AG09309 (cell line): ENCODE measurements around the gene FAM163A.

Experiments
- DNase-seq: peaks from one replicate; pipeline ENCODE4 v3.0.0-alpha.2; 2010; ENCODE audit warnings: low read depth
- H3K4me3 ChIP-seq: 2 replicates; pipeline ENCODE4 v1.5.1; 2011; ENCODE audit warnings: mild to moderate bottlenecking, low read depth, low read length, moderate library complexity; ENCODE audit not compliant: control insufficient read depth
- TF ChIP-seq, protein P1 (sequence below): IDR thresholded peaks from 2 replicates; pipeline ENCODE4 v1.5.1; 2011; ENCODE audit warnings: mild to moderate bottlenecking, low read depth, low read length, inconsistent platforms; ENCODE audit not compliant: insufficient read depth, control insufficient read depth; ENCODE audit errors: missing control alignments

FAM163A gene

DNA sequence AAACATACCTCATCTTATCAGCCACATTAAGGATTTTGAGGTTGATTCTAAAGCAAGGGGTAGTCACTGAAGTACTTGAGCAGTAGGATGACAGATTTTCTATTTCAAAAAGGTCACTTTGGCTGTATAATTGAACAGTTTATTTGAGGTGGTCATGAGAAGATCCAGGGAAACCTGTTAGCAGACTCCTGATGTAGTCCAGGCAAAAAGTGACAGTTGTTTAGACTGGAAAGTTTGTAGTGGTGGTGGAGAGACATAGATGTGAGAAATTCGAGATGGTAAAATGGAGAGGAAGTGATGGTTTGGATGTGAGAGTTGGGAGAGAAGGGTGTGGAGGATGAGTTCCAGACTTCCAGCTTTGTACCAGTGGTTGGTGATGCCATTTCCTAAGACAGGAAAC lies 7.5 kb downstream of the FAM163A start:
- TF ChIP-seq, protein P1, sequence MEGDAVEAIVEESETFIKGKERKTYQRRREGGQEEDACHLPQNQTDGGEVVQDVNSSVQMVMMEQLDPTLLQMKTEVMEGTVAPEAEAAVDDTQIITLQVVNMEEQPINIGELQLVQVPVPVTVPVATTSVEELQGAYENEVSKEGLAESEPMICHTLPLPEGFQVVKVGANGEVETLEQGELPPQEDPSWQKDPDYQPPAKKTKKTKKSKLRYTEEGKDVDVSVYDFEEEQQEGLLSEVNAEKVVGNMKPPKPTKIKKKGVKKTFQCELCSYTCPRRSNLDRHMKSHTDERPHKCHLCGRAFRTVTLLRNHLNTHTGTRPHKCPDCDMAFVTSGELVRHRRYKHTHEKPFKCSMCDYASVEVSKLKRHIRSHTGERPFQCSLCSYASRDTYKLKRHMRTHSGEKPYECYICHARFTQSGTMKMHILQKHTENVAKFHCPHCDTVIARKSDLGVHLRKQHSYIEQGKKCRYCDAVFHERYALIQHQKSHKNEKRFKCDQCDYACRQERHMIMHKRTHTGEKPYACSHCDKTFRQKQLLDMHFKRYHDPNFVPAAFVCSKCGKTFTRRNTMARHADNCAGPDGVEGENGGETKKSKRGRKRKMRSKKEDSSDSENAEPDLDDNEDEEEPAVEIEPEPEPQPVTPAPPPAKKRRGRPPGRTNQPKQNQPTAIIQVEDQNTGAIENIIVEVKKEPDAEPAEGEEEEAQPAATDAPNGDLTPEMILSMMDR, result no peak
- no peak for DNase-seq
- H3K4me3 ChIP-seq, result no peak overlapping the region

GRCh38 chr1:179753061-179753460 lies 10.0 kb downstream of the FAM163A start:
- no peak for DNase-seq
- TF ChIP-seq, protein P1, result no peak
- no peak overlapping the region for H3K4me3 ChIP-seq

DNA sequence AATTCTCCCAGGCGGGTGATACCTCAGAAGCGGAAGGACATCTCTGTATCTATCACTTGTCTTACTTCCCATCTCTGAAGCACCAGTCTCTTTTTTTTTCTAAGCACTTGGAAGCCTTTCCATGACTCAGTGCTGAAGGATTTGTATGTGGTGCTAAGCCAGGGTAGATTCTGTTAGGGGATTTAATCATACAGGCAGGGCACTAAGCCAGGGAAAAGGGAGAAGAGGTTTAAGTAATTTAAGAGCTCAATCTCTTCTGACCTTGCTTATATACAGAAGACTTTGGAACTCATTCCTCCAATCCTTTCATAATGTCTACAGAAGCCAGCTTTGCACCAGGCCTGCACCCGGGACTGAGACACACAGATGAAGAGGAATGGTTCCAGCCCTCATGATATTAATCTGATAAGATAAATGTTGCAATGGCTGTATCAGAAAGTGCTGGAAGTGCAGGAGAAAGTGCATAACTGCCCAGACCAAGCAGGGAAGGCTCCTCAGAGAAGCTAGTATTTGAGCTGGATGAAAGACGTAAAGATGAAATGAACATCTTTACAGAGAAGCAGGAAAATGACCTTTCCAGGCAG lies 11.0 kb downstream of the FAM163A start:
- DNase-seq, result peak; percentile 44
- H3K4me3 ChIP-seq, result no peak overlapping the region
- TF ChIP-seq, protein P1, result no peak

GRCh38 chr1:179757933-179758332 lies 14.8 kb downstream of the FAM163A start:
- DNase-seq, result no peak
- TF ChIP-seq, protein P1, result no peak

GRCh38 chr1:179760521-179760920 lies 17.4 kb downstream of the FAM163A start:
- TF ChIP-seq, protein P1, result no peak
- no peak for DNase-seq
- no peak overlapping the region for H3K4me3 ChIP-seq

More at GRCh38 chr1:179757933-179758332, 14.8 kb downstream of the FAM163A start:
- no peak overlapping the region for H3K4me3 ChIP-seq

DNA sequence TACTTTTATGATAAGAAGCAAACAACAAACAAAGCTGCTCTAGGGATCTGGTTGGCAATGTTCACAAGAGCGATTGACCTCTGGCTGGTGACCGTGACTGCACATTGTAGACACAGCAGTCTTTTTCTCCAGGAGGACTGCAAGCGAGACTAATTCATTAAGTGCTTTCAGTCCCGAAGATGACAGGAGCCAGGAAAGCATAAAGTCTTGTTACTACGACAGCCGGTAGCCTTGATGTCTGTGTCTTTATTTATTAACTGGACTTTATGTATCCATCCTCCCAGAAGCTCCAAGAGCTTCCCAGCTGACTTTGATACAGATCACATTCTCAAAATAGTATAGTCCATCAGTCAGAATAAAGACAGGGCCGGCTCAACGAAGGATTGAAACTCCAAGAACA lies 18.2 kb downstream of the FAM163A start:
- H3K4me3 ChIP-seq, result no peak overlapping the region
- no peak for DNase-seq
- TF ChIP-seq, protein P1, result no peak

DNA sequence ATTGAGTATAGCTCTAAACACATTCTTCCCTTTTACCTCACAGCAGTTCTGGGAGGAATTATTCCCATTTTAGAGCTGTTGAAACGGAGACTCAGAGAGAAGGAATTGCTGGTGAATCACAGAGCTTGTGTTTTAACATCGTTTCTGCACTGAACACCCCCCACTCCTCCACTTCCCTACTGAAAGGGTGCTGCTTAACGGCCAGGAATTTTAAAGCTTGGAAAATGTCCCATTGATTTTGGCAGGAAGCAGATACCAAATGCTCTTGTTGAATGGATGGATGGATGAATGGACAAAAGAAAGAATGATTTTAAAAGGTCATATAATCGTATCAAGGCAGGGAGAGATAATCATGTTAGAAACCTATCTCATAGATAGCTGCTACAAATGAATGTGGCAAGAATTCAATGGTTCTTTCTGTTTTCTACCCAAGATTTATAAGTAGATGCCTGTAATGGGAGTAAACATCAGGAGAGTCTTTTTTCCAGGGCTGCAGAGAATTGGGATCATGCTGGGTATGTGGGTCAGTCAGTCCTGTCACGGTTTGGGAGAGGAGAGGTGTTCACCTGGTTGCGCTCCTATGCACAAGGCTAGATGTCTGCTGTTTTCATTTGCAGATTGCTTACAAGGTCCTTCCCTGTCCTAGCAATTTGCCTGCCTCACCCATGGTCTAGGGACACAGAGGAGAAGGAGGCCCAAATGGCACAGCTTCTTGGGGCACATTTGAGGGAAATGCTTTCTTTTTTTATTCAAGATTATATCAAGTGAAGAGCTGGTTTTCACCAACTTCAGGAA lies 19.0 kb downstream of the FAM163A start:
- H3K4me3 ChIP-seq, result no peak overlapping the region
- TF ChIP-seq, protein P1, result no peak
- DNase-seq, result no peak
